Smooth muscle cell (in vitro differentiated cells): ENCODE data around the gene KRT37. TPM values are rescaled to one million over a fixed set of nuclear protein-coding genes. Genes with fewer than 3 reads are reported as not detected.

ENCODE experiments used
- DNase-seq: peaks from one replicate; lab custom pipeline; 2025; ENCODE audit not compliant: unreplicated experiment; lab: John Stamatoyannopoulos, UW
- H2AFZ ChIP-seq: fragments of 200-600 bp; sonication (generic); 2 replicates; pipeline ENCODE4 v1.6.0; 2016; ENCODE audit warnings: antibody characterized with exemption, low read depth, mild to moderate bottlenecking
- H3F3A ChIP-seq: fragments of 200-600 bp; sonication (generic); 2 replicates; pipeline ENCODE4 v1.6.0; 2017; ENCODE audit warnings: antibody characterized with exemption, low read depth
- H3K27ac ChIP-seq: fragments of 200-600 bp; sonication (generic); 2 replicates; pipeline ENCODE4 v1.5.1; 2016; ENCODE audit warnings: low read depth, mild to moderate bottlenecking
- H3K27me3 ChIP-seq: fragments of 200-600 bp; sonication (generic); 2 replicates; pipeline ENCODE4 v1.6.1; 2016; ENCODE audit warnings: low read depth, mild to moderate bottlenecking
- H3K36me3 ChIP-seq: fragments of 200-600 bp; sonication (generic); 2 replicates; pipeline ENCODE4 v1.5.1; 2016; ENCODE audit warnings: low read depth
- H3K4me1 ChIP-seq: fragments of 200-600 bp; sonication (generic); 2 replicates; pipeline ENCODE4 v1.5.1; 2016; ENCODE audit warnings: low read depth
- H3K4me2 ChIP-seq: fragments of 200-600 bp; sonication (generic); 2 replicates; pipeline ENCODE4 v1.6.0; 2016; ENCODE audit warnings: mild to moderate bottlenecking
- H3K4me3 ChIP-seq: fragments of 200-600 bp; sonication (generic); 2 replicates; pipeline ENCODE4 v1.5.1; 2016; ENCODE audit warnings: mild to moderate bottlenecking
- H3K79me2 ChIP-seq: fragments of 200-600 bp; sonication (generic); 2 replicates; pipeline ENCODE4 v1.6.0; 2016; ENCODE audit warnings: low read depth, mild to moderate bottlenecking
- H3K9ac ChIP-seq: fragments of 200-600 bp; sonication (generic); 2 replicates; pipeline ENCODE4 v1.6.0; 2016; ENCODE audit warnings: low read depth
- H3K9me3 ChIP-seq: fragments of 200-600 bp; sonication (generic); replicated peaks from 2 replicates; pipeline ENCODE4 v1.5.1; 2016; ENCODE audit warnings: low read depth
- H4K20me1 ChIP-seq: fragments of 200-600 bp; sonication (generic); 2 replicates; pipeline ENCODE4 v1.6.0; 2016; ENCODE audit warnings: low read depth
- WGBS: methylation state at CpG from one replicate; pipeline ENCODE4 v1.1.7; 2016; ENCODE audit warnings: low lambda C conversion rate; 5-methylcytosine and 5-hydroxymethylcytosine counted together
- polyA plus RNA-seq: library from polyadenylated mRNA; unstranded; fragments of >200 nt; fragmentation: Nextera tagmentation; extraction: Ambion mirVana; gene quantifications from 2 replicates; pipeline ENCODE4 v1.2.1, GENCODE V29; 2016
- total RNA-seq: library from RNA; depleted of rRNA; stranded (reverse); fragments of >200 nt; gene quantifications from 2 replicates; pipeline ENCODE4 v1.2.3, GENCODE V29; 2014
- TF ChIP-seq, protein P1 (sequence below): fragments of 200-600 bp; sonication (generic); IDR thresholded peaks from 2 replicates; pipeline ENCODE4 v1.5.1; 2017; ENCODE audit warnings: borderline replicate concordance, mild to moderate bottlenecking, antibody characterized with exemption; ENCODE audit not compliant: insufficient read depth, poor library complexity, severe bottlenecking

Gene KRT37
- total and polyA plus RNA-seq, 2 experiments from 2014 or later, result 0.40 TPM; not detected in 1

DNA sequence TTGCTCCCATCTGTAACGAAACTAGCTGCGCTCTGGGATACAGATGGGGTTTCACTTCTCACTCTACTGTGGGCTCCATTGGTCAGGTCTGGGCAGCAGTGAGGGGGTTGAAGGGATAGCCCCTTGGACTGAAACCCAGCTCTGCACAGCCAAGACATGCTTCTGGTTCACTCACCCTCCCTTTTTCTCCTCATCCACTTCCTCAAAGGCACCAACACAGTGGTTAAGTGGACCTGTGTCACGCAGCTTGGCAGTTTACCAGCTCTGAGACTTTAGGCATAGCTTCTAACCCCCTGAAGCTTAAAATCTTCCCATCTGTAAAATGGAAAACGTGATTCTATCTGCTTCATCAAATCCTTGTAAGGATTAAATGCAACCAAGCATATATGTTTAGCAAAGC is 27.9 kb upstream of the KRT37 start:
- Histone ChIP-seq H3K27me3 (no peaks in the 10 kb centered on the region), H3K9me3 (no peaks in the 10 kb centered on the region), H3K79me2 (no peaks in the 10 kb centered on the region), H3K36me3 (no peaks in the 10 kb centered on the region), H3K4me3 (no peak overlapping the region), H3K4me2 (no peak overlapping the region), H3K9ac (no peak overlapping the region), H3K4me1 (no peaks in the 10 kb centered on the region), H3F3A (no peaks in the 10 kb centered on the region), H3K27ac (no peak overlapping the region), H2AFZ (no peak overlapping the region), H4K20me1 (no peaks in the 10 kb centered on the region)
- 75% methylated on average over 4 of the region's 4 CpGs for WGBS
- DNase-seq, result no peak
- TF ChIP-seq, protein P1, sequence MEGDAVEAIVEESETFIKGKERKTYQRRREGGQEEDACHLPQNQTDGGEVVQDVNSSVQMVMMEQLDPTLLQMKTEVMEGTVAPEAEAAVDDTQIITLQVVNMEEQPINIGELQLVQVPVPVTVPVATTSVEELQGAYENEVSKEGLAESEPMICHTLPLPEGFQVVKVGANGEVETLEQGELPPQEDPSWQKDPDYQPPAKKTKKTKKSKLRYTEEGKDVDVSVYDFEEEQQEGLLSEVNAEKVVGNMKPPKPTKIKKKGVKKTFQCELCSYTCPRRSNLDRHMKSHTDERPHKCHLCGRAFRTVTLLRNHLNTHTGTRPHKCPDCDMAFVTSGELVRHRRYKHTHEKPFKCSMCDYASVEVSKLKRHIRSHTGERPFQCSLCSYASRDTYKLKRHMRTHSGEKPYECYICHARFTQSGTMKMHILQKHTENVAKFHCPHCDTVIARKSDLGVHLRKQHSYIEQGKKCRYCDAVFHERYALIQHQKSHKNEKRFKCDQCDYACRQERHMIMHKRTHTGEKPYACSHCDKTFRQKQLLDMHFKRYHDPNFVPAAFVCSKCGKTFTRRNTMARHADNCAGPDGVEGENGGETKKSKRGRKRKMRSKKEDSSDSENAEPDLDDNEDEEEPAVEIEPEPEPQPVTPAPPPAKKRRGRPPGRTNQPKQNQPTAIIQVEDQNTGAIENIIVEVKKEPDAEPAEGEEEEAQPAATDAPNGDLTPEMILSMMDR, result no peak

DNA sequence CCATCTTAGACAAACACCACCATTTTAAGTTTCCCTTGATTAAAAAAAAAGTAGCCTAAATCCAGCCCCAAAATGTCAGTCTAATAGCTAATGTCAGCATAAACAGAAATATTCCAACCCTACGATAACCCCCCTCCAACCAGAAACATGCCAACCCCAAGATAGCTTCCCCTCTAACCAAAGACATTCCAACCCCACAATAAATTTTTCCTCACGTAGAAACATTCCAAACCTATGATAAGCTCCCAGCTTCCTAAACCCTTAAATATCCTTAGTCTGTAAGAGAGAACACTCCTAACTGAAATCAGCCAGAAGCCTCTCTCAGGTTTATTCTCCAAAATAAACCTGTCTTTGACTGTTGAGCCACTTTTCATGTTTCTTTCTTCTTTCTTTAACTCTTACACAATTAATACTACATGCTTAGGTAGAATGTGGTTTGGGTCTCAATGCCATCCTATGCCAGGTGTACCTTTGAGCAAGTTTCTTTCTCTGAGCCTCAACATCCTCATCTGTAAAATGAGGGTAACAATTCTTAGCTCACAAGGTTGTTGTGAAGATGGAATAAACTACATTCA is 26.9 kb upstream of the KRT37 start:
- no peaks in the 10 kb centered on the region for H3F3A ChIP-seq
- H3K27me3 ChIP-seq, result no peaks in the 10 kb centered on the region
- WGBS, result 38% methylated on average over 2 of the region's 2 CpGs
- no peak overlapping the region for H2AFZ ChIP-seq
- no peak overlapping the region for H3K4me3 ChIP-seq
- H3K79me2 ChIP-seq, result no peaks in the 10 kb centered on the region
- H3K27ac ChIP-seq, result no peak overlapping the region
- no peak for DNase-seq
- H3K9me3 ChIP-seq, result no peaks in the 10 kb centered on the region
- no peaks in the 10 kb centered on the region for H4K20me1 ChIP-seq
- TF ChIP-seq, protein P1, result no peak
- H3K4me2 ChIP-seq, result no peak overlapping the region
- H3K36me3 ChIP-seq, result no peaks in the 10 kb centered on the region
- H3K9ac ChIP-seq, result no peak overlapping the region
- no peaks in the 10 kb centered on the region for H3K4me1 ChIP-seq

DNA sequence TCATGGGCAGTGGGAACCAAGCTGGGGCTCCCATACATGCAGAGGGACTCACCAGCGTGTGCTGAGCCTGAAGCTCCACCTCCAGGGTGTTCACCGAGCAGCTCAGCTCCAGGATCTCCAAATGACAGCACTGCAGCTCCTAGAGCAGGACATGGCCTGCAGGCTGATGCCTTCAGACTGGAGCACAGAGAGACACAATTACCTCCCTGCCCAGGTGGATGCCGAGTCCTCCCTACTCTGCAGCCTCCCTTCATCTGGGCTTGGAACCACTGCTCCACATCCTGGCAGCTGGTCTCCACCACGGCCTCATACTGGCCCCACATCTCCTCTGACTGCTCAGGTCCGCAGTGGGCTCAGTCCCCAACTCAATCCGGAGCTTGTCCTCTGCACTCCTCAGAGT is 24.6 kb upstream of the KRT37 start:
- H3F3A ChIP-seq, result no peaks in the 10 kb centered on the region

More for the DNA sequence above, 24.6 kb upstream of the KRT37 start:
- H4K20me1 ChIP-seq, result no peaks in the 10 kb centered on the region
- H3K9me3 ChIP-seq, result no peaks in the 10 kb centered on the region
- no peak overlapping the region for H3K4me2 ChIP-seq
- TF ChIP-seq, protein P1, result no peak
- H3K36me3 ChIP-seq, result no peaks in the 10 kb centered on the region
- H2AFZ ChIP-seq, result no peak overlapping the region
- H3K9ac ChIP-seq, result no peak overlapping the region
- H3K4me1 ChIP-seq, result no peaks in the 10 kb centered on the region
- H3K27me3 ChIP-seq, result no peaks in the 10 kb centered on the region
- 86% methylated on average over 6 of the region's 6 CpGs for WGBS
- H3K79me2 ChIP-seq, result no peaks in the 10 kb centered on the region
- H3K4me3 ChIP-seq, result no peak overlapping the region
- no peak for DNase-seq
- H3K27ac ChIP-seq, result no peak overlapping the region
